Vagina (tissue), 2 donors: ENCODE results near the gene NTRK1.

Experiments used
- POLR2A ChIP-seq, 2 donors: fragments of 450-650 bp; IDR thresholded peaks; one replicate each; pipeline ENCODE4 v1.6.1; 2017; ENCODE audit warnings: antibody characterized with exemption in 2 of 2, mild to moderate bottlenecking in 2 of 2, moderate library complexity in 2 of 2
- POLR2AphosphoS5 ChIP-seq, 2 donors: sonication (generic); formaldehyde crosslinking; IDR thresholded peaks; one replicate each; pipeline ENCODE4 v1.9.0; 2017; ENCODE audit warnings: antibody characterized with exemption in 2 of 2, mild to moderate bottlenecking in 2 of 2, low read depth in 1 of 2; ENCODE audit not compliant: insufficient read depth in 1 of 2
- TF ChIP-seq, protein P1 (sequence below), 3 experiments: fragments of 450-650 bp in 2 of 3; fragments of 200-600 bp in 1 of 3; sonication (generic) in 1 of 3; IDR thresholded peaks; one replicate each; pipeline ENCODE4 v1.5.1; 2017 to 2019; ENCODE audit warnings: antibody characterized with exemption in 3 of 3, mild to moderate bottlenecking in 2 of 3, moderate library complexity in 2 of 3

GRCh38 chr1:156929596-156930238 is 69.1 kb downstream of the NTRK1 start:
- TF ChIP-seq POLR2AphosphoS5 (IDR thresholded peaks at IDR 0.05; ENCODE audit: insufficient read depth in 1 of 2, low read depth in 1 of 2) (no peak), POLR2A (IDR thresholded peaks at IDR 0.05) (no peak)
- TF ChIP-seq, protein P1, sequence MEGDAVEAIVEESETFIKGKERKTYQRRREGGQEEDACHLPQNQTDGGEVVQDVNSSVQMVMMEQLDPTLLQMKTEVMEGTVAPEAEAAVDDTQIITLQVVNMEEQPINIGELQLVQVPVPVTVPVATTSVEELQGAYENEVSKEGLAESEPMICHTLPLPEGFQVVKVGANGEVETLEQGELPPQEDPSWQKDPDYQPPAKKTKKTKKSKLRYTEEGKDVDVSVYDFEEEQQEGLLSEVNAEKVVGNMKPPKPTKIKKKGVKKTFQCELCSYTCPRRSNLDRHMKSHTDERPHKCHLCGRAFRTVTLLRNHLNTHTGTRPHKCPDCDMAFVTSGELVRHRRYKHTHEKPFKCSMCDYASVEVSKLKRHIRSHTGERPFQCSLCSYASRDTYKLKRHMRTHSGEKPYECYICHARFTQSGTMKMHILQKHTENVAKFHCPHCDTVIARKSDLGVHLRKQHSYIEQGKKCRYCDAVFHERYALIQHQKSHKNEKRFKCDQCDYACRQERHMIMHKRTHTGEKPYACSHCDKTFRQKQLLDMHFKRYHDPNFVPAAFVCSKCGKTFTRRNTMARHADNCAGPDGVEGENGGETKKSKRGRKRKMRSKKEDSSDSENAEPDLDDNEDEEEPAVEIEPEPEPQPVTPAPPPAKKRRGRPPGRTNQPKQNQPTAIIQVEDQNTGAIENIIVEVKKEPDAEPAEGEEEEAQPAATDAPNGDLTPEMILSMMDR (IDR thresholded peaks at IDR 0.05) = no peak
